ENCODE data around the gene NFKBIE. TPM values are rescaled to one million over a fixed set of nuclear protein-coding genes. Genes with fewer than 3 reads are reported as not detected.

NFKBIE gene
- total RNA-seq, 2 donors from 2014 or later = 18.9 to 68.6 TPM

GRCh38 chr6:44301106-44301505 lies 35.8 kb upstream of the NFKBIE start:
- H3K27ac ChIP-seq = no peak overlapping the region
- intact Hi-C loops (cut with DNase I) = no loop called here

DNA sequence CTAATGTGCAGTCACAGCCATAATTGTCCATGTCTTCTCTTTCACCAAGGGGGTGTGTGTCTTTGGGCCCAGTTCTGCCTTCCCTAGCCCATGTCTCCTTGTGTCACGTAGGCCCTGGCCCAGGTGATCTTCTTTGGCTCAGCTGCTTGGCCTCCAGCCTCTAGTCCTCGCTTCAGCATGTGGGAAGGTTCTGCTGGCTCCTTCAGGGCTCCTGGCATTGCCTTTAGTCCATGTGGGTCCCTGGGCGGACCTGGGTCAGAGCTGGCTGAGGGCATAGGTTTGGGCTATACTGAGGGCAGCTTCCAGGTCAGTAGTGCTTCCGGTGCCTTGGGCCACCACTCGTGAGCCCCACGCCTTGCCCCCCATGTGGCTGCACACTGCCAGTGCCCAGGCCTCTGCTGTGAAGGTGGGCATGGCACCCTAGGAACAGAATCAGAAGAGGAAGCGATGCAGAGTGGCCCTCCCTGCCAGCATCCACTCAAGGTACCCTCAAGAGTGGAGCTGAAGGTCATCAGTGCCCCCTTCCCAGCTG lies 35.0 kb upstream of the NFKBIE start:
- 69 to 80% methylated on average over 2 to 7 of the region's 7 CpGs for WGBS, 2 donors
- H3K27me3 ChIP-seq = peaks cover 0 to 13% of the 10 kb centered on the region in 2 donors
- TF ChIP-seq, protein P1, sequence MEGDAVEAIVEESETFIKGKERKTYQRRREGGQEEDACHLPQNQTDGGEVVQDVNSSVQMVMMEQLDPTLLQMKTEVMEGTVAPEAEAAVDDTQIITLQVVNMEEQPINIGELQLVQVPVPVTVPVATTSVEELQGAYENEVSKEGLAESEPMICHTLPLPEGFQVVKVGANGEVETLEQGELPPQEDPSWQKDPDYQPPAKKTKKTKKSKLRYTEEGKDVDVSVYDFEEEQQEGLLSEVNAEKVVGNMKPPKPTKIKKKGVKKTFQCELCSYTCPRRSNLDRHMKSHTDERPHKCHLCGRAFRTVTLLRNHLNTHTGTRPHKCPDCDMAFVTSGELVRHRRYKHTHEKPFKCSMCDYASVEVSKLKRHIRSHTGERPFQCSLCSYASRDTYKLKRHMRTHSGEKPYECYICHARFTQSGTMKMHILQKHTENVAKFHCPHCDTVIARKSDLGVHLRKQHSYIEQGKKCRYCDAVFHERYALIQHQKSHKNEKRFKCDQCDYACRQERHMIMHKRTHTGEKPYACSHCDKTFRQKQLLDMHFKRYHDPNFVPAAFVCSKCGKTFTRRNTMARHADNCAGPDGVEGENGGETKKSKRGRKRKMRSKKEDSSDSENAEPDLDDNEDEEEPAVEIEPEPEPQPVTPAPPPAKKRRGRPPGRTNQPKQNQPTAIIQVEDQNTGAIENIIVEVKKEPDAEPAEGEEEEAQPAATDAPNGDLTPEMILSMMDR (IDR thresholded peaks at IDR 0.05) = no peak
- TF ChIP-seq POLR2A (IDR thresholded peaks at IDR 0.05) = no peak
- intact Hi-C loops (cut with DNase I) = no loop called here
- H3K4me3 ChIP-seq = no peak overlapping the region
- H3K4me1 ChIP-seq = peaks cover 17% of the 10 kb centered on the region
- H3K36me3 ChIP-seq (replicated peaks in 1 of 2; ENCODE audit: insufficient read depth in 1 of 2, low read depth in 2 of 2) = peaks cover 12 to 15% of the 10 kb centered on the region in 2 donors
- ATAC-seq (no peak), DNase-seq (no peak)
- H3K9me3 ChIP-seq = no peaks in the 10 kb centered on the region
- H3K27ac ChIP-seq = no peak overlapping the region

More at GRCh38 chr6:44301106-44301505, 35.8 kb upstream of the NFKBIE start:
- H3K4me1 ChIP-seq = peaks cover 17% of the 10 kb centered on the region
- ATAC-seq (no peak), DNase-seq (no peak)
- 92 to 100% methylated on average over 1 to 8 of the region's 8 CpGs for WGBS, 2 donors
- H3K9me3 ChIP-seq = no peaks in the 10 kb centered on the region
- peaks cover 0 to 13% of the 10 kb centered on the region in 2 donors for H3K27me3 ChIP-seq
- TF ChIP-seq, protein P1 (IDR thresholded peaks at IDR 0.05) = no peak
- no peak for TF ChIP-seq POLR2A (IDR thresholded peaks at IDR 0.05)
- H3K36me3 ChIP-seq (replicated peaks in 1 of 2; ENCODE audit: insufficient read depth in 1 of 2, low read depth in 2 of 2) = peaks cover 12 to 16% of the 10 kb centered on the region in 2 donors
- H3K4me3 ChIP-seq = no peak overlapping the region

- DNase-seq (no peak), ATAC-seq (no peak)
- peaks cover 9 to 12% of the 10 kb centered on the region in 2 donors for H3K36me3 ChIP-seq (replicated peaks in 1 of 2; ENCODE audit: insufficient read depth in 1 of 2, low read depth in 2 of 2)
- intact Hi-C loops (cut with DNase I) = no loop called here
- TF ChIP-seq, protein P1 (IDR thresholded peaks at IDR 0.05) = no peak
- TF ChIP-seq POLR2A (IDR thresholded peaks at IDR 0.05) = no peak
- H3K27me3 ChIP-seq = peaks cover 0 to 13% of the 10 kb centered on the region in 2 donors
- H3K4me1 ChIP-seq = peaks cover 17% of the 10 kb centered on the region
- no peak overlapping the region for H3K27ac ChIP-seq
- H3K4me3 ChIP-seq = no peak overlapping the region
- no peaks in the 10 kb centered on the region for H3K9me3 ChIP-seq
- WGBS, 2 donors = 75 to 80% methylated on average over 3 of the region's 3 CpGs
Observed at GRCh38 chr6:44298864-44299263, 33.5 kb upstream of the NFKBIE start.

DNA sequence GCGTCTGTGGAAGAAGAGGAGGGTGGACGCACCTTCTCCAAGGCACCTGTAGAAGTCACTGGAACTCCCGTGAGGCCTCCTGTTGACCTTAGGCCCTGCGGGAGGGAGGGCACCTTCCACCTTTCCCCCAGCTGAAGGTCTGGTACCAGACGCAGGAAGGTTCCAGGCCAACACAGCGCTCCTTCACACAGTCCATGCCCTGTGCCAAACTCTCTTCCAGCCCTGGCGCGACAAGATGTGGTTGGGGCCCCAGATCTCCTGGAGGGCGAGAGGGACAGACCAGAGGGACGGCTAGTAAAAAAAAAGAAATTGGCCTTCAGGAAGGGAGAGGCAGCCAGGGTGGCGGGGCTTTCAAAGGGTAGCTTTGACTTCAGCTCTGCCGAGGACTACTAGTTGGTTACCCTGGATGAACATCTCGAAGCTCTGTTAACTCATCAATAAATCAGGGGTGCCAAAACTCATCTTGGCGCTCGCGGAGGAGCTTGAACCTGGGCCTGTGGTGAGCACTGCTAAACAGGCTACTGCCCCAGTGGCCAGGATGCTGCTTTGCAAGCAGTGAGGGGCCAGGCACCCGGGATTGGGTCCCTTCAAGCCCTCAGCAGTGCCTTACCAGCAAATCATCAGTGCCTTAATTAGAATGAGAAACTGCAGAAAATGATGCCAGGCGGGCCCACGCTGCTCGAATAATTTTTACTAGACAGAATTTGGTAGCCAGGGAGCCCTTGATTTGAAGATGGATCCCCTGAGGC lies 32.9 kb upstream of the NFKBIE start:
- H3K27ac ChIP-seq = no peak overlapping the region
- H3K27me3 ChIP-seq = peaks cover 0 to 13% of the 10 kb centered on the region in 2 donors
- peak; percentile 36 for ATAC-seq
- H3K36me3 ChIP-seq (replicated peaks in 1 of 2; ENCODE audit: insufficient read depth in 1 of 2, low read depth in 2 of 2) = peaks cover 7 to 12% of the 10 kb centered on the region in 2 donors
- peak in 1 of 4 donors; percentile 26 for DNase-seq
- WGBS, 2 donors = 31 to 36% methylated on average over 20 of the region's 20 CpGs
- intact Hi-C loops (cut with DNase I) = no loop called here
- no peak overlapping the region for H3K4me3 ChIP-seq
- TF ChIP-seq, protein P1 (IDR thresholded peaks at IDR 0.05) = no peak
- peak in 1 of 3 donors; percentile 2 for TF ChIP-seq POLR2A (IDR thresholded peaks at IDR 0.05)
- peaks cover 17% of the 10 kb centered on the region for H3K4me1 ChIP-seq
- H3K9me3 ChIP-seq = no peaks in the 10 kb centered on the region
